DMS79 treated with DMSO at 0.1 percent for 48 hours (cell line): ENCODE results near the gene SLC24A3.

Experiments used
- DNase-seq: peaks from one replicate; lab custom pipeline; 2025; lab: John Stamatoyannopoulos, UW

The SLC24A3 gene

DNA sequence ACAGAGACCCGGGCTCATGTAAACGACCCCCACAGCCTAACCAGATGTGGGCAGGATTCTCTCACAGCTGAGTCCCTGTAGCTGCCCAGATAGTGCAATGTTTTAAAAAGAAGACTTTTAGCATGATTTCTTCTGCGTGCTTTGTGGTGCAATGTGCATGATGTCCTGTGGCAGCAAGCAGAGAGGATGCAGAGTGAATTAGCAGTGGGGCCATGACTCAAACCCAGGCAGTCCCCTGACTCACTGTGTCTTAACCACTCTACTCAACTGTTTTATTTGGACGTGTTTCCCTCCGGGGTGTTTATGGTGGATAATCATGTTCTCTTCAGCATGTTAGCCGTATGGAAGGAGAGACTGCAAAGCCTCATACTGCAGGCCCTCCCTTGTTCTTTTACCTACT lies 247.9 kb downstream of the SLC24A3 start:
- DNase-seq = no peak

DNA sequence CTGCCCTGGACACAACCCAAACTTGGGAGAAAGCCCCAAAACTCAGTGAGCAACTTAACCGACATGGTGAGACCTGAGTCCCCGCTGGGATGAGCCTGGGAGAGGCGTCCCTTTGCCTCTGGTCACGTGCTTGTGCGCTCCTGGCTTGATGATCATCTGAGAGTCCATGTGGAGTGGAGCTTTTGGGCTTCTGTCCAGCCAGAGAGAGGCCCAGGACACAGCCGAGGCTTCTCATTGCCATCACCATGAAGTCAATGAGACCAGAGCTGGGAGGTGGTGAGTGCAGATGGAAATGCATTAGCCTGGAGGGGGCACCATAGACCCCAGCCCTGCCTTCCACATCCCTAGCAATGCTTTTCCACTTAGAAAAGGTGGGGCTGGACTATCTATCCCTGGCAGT lies 250.0 kb downstream of the SLC24A3 start:
- no peak for DNase-seq

DNA sequence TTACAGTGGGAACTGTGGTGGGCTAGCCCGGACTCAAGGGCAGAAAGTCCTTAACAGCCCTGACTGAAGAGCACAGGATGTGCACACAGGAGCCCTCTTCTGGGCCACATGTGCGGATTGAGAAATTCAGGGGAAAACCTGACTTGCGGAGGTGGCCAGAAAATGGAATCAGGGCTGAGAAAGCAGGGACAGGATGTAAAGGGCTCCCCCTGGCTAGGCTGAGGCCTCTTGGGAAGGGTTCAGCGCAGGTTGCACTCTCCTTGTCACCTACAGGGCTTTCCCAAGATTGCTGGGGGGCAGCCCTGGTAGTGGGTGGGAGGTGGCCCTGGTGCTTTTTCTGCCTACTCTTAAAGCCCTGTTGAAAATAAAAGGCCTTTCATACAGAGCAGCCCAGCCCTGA lies 251.2 kb downstream of the SLC24A3 start:
- no peak for DNase-seq

GRCh38 chr20:19465536-19465935 lies 253.1 kb downstream of the SLC24A3 start:
- DNase-seq = no peak

DNA sequence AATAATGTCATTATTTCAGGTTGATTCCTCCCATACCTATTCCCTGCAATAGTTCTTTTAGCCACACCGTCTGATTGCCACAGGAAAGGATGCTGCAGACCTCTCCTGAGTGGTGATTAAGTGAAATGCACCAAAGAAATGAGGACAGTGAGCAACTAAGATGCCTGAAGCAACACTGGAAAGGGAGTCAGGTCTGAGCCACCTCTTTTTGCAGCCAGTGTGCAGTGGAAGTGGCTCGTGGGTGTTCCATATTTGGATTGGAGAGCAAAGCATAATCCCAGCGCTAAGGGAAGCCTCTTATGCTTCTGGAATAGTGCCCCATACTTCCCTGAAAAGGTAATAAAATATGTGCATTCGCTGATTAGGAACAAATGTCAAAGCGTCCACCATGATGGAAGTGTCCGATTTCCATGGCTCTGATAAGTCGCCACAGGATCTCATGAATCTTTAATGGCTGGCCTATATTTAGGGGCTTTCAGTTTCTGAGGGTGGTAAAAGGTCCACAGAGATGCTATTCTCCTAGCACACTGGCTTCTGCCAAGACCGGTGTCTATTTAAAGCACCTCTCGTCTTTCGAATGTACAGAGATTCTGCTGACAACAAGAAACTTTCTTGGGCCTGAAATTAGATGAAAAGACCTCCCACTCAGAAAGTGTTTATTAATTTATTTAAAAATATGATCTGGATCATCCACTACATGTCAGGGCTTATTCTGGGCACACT lies 253.9 kb downstream of the SLC24A3 start:
- DNase-seq = no peak

- no peak for DNase-seq
Measured at GRCh38 chr20:19473216-19473921, 260.9 kb downstream of the SLC24A3 start.

GRCh38 chr20:19473922-19474286 lies 261.5 kb downstream of the SLC24A3 start:
- no peak for DNase-seq

DNA sequence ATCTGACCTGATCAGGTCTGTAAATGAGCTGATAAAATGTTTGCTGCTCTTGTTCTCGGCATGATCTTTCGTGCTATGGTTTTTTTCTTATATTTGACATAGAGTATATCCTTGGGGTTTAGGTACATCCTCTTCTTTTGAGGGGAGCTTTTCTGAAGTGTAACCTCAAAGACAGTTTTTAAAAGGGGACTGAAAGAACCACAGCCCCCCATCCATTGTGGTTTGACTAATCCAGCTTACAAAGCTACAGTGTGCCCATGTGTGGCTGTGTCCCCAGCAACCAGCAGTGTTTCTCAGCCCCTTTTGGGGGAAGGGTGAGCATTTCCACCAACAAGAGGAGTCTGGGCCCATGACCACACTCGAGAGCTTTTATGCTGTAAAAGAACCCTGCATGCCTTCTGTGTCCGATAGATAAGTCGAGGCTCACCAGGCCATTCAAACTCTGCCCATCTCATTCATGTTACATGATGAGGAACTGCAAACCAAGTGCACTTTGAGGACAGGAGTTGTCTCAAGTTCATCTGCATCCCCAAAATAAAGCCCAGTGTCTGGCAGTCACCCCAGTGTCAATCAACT lies 266.0 kb downstream of the SLC24A3 start:
- no peak for DNase-seq

GRCh38 chr20:19482726-19483125 lies 270.3 kb downstream of the SLC24A3 start:
- DNase-seq = no peak

- no peak for DNase-seq
Measured at GRCh38 chr20:19483309-19483708, 270.9 kb downstream of the SLC24A3 start.

GRCh38 chr20:19486446-19486845 lies 274.0 kb downstream of the SLC24A3 start:
- DNase-seq = no peak

DNA sequence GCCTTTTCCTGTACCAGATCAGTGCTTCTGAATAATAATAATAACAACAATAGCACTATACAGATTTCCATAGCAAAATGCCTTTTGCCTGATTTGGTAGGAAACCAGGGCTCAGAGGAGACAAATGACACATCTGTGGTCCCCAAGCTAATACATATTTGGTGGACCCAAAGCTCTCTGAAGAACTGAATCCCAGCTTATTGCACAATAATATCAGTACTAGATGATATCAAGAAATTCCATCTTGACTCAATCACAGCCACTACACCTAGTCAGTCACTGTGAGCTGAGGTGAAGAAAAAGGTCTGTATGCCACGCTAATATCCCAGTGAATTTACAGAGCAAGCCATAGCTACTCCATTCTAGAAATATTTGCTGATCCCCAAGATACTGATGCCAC lies 275.0 kb downstream of the SLC24A3 start:
- no peak for DNase-seq

GRCh38 chr20:19491241-19491640 lies 278.8 kb downstream of the SLC24A3 start:
- DNase-seq = no peak

GRCh38 chr20:19492116-19492515 lies 279.7 kb downstream of the SLC24A3 start:
- DNase-seq = no peak

GRCh38 chr20:19492687-19493336 lies 280.4 kb downstream of the SLC24A3 start:
- no peak for DNase-seq

DNA sequence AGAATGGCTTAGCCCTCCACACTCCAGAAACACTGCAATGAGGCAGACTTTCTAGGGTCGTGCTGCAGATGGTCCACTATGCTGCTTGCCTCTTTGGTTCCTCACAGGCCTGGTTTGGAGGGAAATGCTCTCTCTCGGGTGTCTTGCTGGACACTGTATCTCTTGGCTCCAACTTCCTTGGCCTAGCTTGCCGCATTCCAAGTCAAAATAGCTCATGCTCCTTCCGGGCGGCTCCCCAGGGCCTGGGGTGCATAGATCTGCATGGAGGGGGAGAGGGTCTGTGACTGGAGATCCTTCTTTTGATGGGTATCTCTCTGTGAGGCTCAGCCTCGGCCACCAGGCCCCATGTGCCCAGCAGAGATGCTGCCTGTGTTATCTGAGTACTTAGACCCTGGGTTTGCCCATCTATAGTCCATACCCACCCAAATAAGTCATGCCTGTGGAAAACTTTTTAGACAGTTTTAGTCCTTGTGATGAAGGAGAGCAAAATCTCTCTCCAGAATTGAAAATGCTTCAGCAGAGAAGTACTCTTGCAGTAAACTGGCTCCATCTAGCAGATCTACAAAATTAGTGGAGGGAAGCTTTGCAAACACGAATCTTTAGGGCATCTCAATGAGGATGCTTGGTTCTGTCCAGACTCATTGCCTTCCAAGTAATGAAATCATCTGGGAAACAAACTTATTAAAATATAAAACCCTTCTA lies 281.5 kb downstream of the SLC24A3 start:
- no peak for DNase-seq

DNA sequence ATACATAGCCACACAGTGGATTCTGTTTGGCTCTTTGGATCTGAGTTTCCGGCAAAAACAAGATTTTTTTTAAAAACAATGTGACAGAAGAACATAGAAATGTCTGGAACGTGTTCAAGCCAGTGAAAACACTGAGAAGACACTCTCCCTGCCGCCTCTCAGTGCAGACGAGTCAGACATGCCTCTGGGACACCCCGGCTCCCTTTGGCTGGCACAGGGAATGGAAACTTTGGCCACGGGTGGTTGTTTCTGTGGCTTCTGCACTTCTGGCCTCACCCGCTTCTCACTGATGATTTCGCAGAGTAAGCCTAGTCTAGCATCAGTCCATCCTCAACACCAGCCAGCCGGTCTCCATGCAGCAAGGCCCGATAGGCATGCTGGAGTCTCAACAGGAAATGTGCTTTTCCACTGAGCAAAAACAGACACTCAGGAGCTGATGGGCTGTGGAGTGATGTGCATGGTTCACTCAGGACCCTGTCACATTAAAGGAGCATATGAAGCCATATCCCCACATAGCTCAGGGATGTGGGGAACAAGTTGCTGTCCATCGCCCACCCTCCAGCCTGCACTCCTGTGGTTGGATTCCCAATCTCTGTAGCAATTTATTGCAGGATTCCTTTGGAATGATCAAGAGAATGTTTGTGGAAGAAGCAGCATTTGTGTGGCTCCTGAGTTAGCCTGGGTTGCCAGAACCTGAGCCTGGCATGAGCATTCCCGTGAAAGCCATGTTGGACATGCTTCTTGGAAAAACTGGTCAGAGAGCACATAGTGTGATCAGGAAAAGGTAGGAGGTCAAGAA lies 283.7 kb downstream of the SLC24A3 start:
- no peak for DNase-seq

DNA sequence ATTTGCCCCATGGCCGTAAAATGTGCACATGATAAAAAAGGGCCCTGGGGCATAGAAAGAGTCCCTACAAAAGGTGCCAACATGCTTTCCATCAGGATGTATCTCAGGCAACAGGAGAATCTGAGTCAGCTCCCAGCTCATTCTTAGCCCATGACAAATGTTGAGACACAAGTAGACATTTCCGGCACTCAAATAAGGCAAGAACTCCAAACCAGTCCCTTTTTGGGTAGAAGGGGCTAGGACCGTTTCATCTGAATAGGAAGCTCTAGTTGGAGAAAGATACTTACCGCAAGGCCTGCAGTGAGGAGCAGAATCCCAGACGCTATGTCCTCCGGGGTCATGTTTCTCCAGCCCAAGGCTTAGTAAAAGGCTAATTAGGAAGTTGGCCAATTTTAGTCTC lies 284.6 kb downstream of the SLC24A3 start:
- no peak for DNase-seq

DNA sequence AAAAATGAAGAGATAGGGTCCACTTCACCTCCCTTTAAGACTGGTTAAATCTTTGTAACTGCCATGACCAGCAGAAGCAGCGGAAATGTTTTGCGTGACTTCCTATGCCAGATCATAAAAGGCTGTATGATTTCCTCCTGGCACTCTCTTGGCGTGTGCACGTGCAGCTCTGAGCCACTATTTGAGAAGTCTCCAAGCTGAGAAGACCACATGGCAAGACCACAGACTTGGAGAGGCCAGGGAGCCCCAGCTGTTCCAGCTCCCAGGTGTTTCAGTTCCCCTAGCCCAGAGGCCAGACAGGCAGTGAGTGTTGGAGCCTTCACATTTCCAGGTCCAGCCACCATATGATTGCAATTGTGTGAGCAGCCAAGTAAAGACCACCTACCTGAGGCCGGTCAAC lies 286.3 kb downstream of the SLC24A3 start:
- DNase-seq = no peak

DNA sequence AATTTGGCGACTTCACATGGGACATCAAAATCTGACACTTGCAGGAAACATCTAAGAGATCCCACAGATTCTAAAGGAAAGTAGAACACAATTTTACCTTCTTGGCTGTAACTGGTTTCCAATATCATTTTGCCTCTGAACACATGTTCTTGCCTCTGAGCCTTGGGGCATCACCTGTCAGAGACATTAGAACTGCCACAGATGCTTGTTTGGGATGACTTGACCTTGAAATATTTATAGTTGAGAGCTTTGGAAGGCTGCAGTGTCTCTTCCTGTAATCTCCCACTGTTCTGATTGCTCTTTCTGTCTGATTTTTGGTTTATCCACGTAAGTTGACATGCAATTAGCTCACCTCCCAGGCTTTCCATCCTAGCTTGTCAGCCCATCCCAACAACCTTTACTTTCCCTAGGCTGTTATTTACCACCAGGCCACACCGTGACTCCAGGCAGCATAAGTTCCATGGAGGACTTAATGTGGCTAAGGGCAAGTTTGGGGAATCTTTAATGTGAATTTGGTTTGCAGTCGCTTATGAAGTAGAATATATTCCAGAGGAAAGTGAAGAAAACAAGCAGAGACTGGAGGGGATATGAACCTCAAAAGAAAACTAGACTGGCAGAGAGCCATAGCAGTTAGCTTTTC lies 289.2 kb downstream of the SLC24A3 start:
- no peak for DNase-seq

- DNase-seq = no peak
Measured at GRCh38 chr20:19502169-19502568, 289.7 kb downstream of the SLC24A3 start.
